ENCODE data around the gene METRNL.
A peak's percentile ranks its signal among the peaks of the same experiment; 100 is the strongest.

Gene METRNL

GRCh38 chr17:83092186-83092585 lies 12.8 kb downstream of the METRNL start:
- DNase-seq (ENCODE audit: low spot score) = no peak

GRCh38 chr17:83092931-83093330 lies 13.5 kb downstream of the METRNL start:
- no peak for DNase-seq (ENCODE audit: low spot score)

- DNase-seq (ENCODE audit: low spot score) = no peak
Observed at GRCh38 chr17:83093506-83093905, 14.1 kb downstream of the METRNL start.

GRCh38 chr17:83094291-83094690 lies 14.9 kb downstream of the METRNL start:
- DNase-seq (ENCODE audit: low spot score) = no peak

- no peak for DNase-seq (ENCODE audit: low spot score)
Observed at GRCh38 chr17:83095016-83095415, 15.6 kb downstream of the METRNL start.

- DNase-seq (ENCODE audit: low spot score) = no peak
Observed at GRCh38 chr17:83096401-83097224, 17.2 kb downstream of the METRNL start.

- DNase-seq (ENCODE audit: low spot score) = no peak
Observed at GRCh38 chr17:83097831-83098230, 18.4 kb downstream of the METRNL start.

GRCh38 chr17:83098241-83099085 lies 19.1 kb downstream of the METRNL start:
- DNase-seq (ENCODE audit: low spot score) = no peak

GRCh38 chr17:83099086-83099555 lies 19.7 kb downstream of the METRNL start:
- DNase-seq (ENCODE audit: low spot score) = no peak

GRCh38 chr17:83099570-83100181 lies 20.3 kb downstream of the METRNL start:
- DNase-seq (ENCODE audit: low spot score) = no peak

- no peak for DNase-seq (ENCODE audit: low spot score)
Observed at GRCh38 chr17:83100220-83100852, 20.9 kb downstream of the METRNL start.

- no peak for DNase-seq (ENCODE audit: low spot score)
Observed at GRCh38 chr17:83100853-83101391, 21.5 kb downstream of the METRNL start.

GRCh38 chr17:83101805-83102480 lies 22.5 kb downstream of the METRNL start:
- no peak for DNase-seq (ENCODE audit: low spot score)

GRCh38 chr17:83103200-83103942 lies 24.0 kb downstream of the METRNL start:
- DNase-seq (ENCODE audit: low spot score) = peak; percentile 28

- no peak for DNase-seq (ENCODE audit: low spot score)
Observed at GRCh38 chr17:83103943-83104311, 24.5 kb downstream of the METRNL start.

- no peak for DNase-seq (ENCODE audit: low spot score)
Observed at GRCh38 chr17:83104577-83105505, 25.4 kb downstream of the METRNL start.

- no peak for DNase-seq (ENCODE audit: low spot score)
Observed at GRCh38 chr17:83105512-83105911, 26.1 kb downstream of the METRNL start.

GRCh38 chr17:83106056-83106588 lies 26.7 kb downstream of the METRNL start:
- no peak for DNase-seq (ENCODE audit: low spot score)
